Nephron (organoid): ENCODE measurements around the gene STX16.

Experiments used
- H3K27ac Mint-ChIP-seq, 3 experiments: 2 replicates each; pipeline ENCODE4 v1.8.0; 2020; ENCODE audit warnings: mixed read lengths in 3 of 3, mild to moderate bottlenecking in 2 of 3, moderate library complexity in 1 of 3
- H3K27me3 Mint-ChIP-seq: 2 replicates; pipeline ENCODE4 v1.8.0; 2021; ENCODE audit warnings: low read depth, mild to moderate bottlenecking, moderate library complexity, mixed read lengths
- H3K36me3 Mint-ChIP-seq: 2 replicates; pipeline ENCODE4 v1.8.0; 2020; ENCODE audit warnings: low read depth, mixed read lengths
- H3K4me1 Mint-ChIP-seq: 2 replicates; pipeline ENCODE4 v1.8.0; 2020; ENCODE audit warnings: mixed read lengths
- H3K4me3 Mint-ChIP-seq, 3 experiments: 2 replicates each; pipeline ENCODE4 v1.8.0; 2020; ENCODE audit warnings: mild to moderate bottlenecking in 3 of 3, mixed read lengths in 3 of 3, moderate library complexity in 2 of 3
- H3K9me3 Mint-ChIP-seq: 2 replicates; pipeline ENCODE4 v1.8.0; 2020; ENCODE audit warnings: mixed read lengths
- TF ChIP-seq, protein P1 (sequence below), 3 experiments: fragments of 200-600 bp; sonication (generic); IDR thresholded peaks; one replicate each; pipeline ENCODE4 v1.5.0; 2021; ENCODE audit warnings: antibody characterized with exemption in 3 of 3; ENCODE audit not compliant: unreplicated experiment in 3 of 3

STX16 gene

DNA sequence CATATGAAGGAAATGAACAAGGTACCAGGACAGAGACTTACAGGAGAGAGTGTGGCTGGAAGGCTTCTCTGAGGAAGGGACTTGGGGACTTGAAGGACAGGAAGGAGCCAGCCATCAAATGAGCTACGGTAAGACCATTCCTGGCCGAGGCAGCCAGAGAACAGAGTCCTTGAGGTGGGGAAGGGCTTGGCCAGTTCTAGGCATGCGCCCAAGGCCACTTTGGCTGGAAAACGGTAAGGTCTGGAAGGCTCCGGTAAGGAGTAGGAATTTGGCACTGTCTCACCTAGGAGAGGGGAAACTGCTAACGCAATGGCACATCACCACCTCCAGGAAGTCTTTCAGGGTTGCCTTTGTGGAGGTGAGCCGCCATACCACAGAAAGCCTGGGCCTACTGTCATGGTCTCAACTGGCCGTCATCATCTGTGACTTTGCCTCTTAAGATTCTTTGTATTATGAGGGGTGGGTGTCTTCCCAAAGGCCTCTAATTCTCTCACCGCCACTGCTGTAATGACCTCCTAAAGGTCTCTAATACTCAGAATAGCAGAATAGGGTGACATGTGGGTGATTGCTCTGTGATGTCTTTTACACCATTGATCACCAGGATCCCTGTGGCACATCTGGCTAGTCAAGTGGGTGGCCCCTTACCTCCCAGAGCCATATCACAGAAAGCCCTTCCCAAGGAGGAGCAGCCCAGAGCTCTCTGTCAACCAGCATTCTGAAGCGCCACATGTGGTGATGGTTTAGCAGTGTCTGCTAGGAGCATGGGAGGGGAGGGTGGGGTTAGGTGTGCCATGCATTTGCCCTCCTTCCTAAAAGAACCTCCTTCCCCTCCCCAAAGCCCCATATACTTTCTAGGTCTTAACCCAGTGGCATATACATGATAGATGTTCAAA lies 17.7 kb upstream of the STX16 start:
- Mint-ChIP-seq H3K27ac (peak overlapping the region; percentile 83 to 93 (median 92)), H3K4me3 (no peak overlapping the region), H3K4me1 (peaks cover 63% of the 10 kb centered on the region), H3K36me3 (no peaks in the 10 kb centered on the region), H3K27me3 (peaks cover 18% of the 10 kb centered on the region), H3K9me3 (no peaks in the 10 kb centered on the region)
- TF ChIP-seq, protein P1, sequence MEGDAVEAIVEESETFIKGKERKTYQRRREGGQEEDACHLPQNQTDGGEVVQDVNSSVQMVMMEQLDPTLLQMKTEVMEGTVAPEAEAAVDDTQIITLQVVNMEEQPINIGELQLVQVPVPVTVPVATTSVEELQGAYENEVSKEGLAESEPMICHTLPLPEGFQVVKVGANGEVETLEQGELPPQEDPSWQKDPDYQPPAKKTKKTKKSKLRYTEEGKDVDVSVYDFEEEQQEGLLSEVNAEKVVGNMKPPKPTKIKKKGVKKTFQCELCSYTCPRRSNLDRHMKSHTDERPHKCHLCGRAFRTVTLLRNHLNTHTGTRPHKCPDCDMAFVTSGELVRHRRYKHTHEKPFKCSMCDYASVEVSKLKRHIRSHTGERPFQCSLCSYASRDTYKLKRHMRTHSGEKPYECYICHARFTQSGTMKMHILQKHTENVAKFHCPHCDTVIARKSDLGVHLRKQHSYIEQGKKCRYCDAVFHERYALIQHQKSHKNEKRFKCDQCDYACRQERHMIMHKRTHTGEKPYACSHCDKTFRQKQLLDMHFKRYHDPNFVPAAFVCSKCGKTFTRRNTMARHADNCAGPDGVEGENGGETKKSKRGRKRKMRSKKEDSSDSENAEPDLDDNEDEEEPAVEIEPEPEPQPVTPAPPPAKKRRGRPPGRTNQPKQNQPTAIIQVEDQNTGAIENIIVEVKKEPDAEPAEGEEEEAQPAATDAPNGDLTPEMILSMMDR (IDR thresholded peaks at IDR 0.05; ENCODE audit: unreplicated experiment in 3 of 3) = no peak

DNA sequence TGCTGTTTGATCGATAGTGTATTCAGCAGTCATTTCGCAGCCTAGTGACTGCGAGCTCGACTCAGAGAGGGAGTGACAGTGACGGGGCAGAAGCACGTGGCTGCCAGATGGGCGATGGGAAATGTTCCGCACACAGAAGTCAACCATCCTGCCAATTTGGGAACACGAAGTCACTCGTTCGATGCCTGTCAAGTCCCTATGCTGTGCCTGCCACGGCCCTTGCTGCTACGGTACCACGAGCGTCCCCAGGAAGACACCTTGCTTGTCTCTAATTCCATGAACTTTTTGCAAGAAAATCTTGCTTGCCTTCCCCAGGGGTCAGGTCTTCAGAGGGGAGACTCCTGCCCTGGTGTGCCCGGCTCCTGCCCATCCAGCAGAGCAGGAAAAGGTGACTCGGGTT lies 17.0 kb upstream of the STX16 start:
- peak overlapping the region; percentile 83 to 93 (median 92) for H3K27ac Mint-ChIP-seq
- peaks cover 24% of the 10 kb centered on the region for H3K27me3 Mint-ChIP-seq
- no peaks in the 10 kb centered on the region for H3K9me3 Mint-ChIP-seq
- TF ChIP-seq, protein P1 (IDR thresholded peaks at IDR 0.05; ENCODE audit: unreplicated experiment in 3 of 3) = no peak
- peak overlapping the region in 1 of 3 experiments; percentile 10 for H3K4me3 Mint-ChIP-seq
- peaks cover 61% of the 10 kb centered on the region for H3K4me1 Mint-ChIP-seq
- no peaks in the 10 kb centered on the region for H3K36me3 Mint-ChIP-seq

DNA sequence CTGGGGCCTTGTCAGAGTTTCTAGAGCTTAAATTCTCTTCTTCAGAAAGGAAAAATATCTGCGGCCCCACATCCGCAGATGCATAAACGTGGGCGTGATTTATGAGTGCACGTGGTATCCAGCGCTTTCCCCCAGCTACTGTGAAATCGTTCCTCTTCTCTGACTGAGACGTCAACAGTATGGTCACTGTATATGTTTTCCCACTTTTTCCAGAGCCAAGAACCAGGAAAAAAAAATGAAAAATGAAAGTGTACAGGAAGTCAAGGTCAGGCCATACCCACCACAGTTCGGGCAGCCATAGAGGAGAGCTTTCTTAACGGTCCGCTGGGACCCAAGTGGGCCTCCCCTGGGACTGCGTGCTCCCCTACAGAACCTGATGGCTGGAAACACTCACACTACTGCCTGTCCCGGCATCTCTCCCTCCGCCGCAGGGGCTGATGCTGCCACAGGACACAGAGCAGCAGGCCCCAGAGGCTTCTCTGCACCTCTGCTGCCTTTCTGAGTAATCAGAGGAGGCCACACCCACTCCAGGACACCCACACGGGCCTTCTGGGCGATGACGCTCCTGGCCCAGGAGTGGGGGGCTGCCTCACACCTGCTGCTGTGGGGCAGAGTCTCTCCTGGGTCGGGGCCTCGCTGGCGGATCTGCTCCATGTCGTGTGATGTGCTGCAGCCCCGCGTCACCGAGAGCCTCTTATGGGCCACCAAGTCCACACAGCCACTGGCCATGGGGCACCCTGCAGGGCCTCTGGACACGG lies 16.4 kb upstream of the STX16 start:
- H3K4me1 Mint-ChIP-seq = peaks cover 61% of the 10 kb centered on the region
- H3K36me3 Mint-ChIP-seq = no peaks in the 10 kb centered on the region
- H3K4me3 Mint-ChIP-seq = peak overlapping the region in 1 of 3 experiments; percentile 10
- H3K27ac Mint-ChIP-seq = peak overlapping the region; percentile 83 to 93 (median 92)
- H3K27me3 Mint-ChIP-seq = peaks cover 31% of the 10 kb centered on the region
- no peaks in the 10 kb centered on the region for H3K9me3 Mint-ChIP-seq
- TF ChIP-seq, protein P1 (IDR thresholded peaks at IDR 0.05; ENCODE audit: unreplicated experiment in 3 of 3) = no peak

DNA sequence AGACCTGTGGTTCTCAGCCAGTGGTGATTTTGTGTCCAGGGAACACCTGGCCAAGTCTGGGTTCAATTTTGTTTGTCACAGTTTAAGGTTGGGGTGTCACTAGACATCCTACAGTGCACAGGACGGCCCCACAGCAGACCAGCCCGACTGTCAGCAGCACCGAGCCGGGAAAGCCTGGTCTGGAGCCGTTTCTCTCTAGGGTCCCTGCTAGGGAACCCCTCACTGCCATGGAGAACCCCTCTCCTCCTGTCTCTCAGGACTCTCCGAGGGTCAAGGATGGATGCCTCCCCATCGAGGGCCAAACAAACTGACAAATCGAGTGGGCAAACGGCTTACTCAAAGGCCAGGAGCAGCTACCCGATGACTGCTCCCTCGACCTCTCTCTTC lies 15.8 kb upstream of the STX16 start:
- Mint-ChIP-seq H3K4me1 (peaks cover 56% of the 10 kb centered on the region), H3K27me3 (peaks cover 35% of the 10 kb centered on the region), H3K27ac (peak overlapping the region in 2 of 3 experiments; percentile 92 to 93), H3K4me3 (no peak overlapping the region), H3K9me3 (no peaks in the 10 kb centered on the region), H3K36me3 (no peaks in the 10 kb centered on the region)
- TF ChIP-seq, protein P1 (IDR thresholded peaks at IDR 0.05; ENCODE audit: unreplicated experiment in 3 of 3) = no peak

DNA sequence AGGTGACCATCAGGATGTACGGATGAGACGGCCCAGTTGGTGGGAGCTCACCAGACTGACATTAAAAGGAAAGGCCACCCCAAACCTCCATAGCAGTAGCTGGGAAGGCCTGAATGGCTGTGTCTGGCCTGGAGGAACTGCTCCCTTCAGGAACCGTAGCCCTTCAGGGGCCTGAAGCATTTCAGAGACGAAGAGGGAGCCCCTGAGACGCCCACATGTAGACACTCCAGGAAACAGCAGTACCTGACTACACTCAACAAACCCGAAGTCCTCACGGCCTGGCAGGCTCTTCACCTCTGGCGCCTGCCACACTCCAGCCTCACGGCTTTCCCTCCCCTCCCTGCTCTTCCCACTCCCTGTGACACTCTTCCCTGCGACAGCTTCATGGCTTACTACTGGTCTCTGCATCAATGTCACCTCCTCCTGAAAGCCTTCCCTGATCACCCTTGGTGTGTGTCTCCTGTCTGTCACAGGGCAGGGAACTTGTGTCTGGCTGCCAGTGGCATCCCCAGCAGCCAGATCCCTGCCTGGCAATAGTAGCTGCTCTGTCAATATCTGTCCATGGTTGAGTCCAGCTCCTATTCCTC lies 14.6 kb upstream of the STX16 start:
- H3K36me3 Mint-ChIP-seq = no peaks in the 10 kb centered on the region
- TF ChIP-seq, protein P1 (IDR thresholded peaks at IDR 0.05; ENCODE audit: unreplicated experiment in 3 of 3) = no peak
- H3K4me1 Mint-ChIP-seq = peaks cover 49% of the 10 kb centered on the region
- no peak overlapping the region for H3K4me3 Mint-ChIP-seq
- peaks cover 44% of the 10 kb centered on the region for H3K27me3 Mint-ChIP-seq
- H3K27ac Mint-ChIP-seq = peak overlapping the region in 2 of 3 experiments; percentile 18 to 24
- no peaks in the 10 kb centered on the region for H3K9me3 Mint-ChIP-seq
